ENCODE results near the gene RPL36. TPM values are rescaled to one million over a fixed set of nuclear protein-coding genes. Genes with fewer than 3 reads are reported as not detected.

Gene RPL36
- total and polyA plus RNA-seq, 2 of the 8 experiments (the other 6 are each of a cell fraction or from before 2014, with no cell fraction given), result 951 to 1,075 TPM

GRCh38 chr19:5641171-5641570 is 48.9 kb upstream of the RPL36 start (continued):
- TF ChIP-seq EGR1 (IDR thresholded peaks at IDR 0.05; ENCODE audit: borderline replicate concordance, low read depth, low read length) (no peak), KDM5A (IDR thresholded peaks at IDR 0.05; ENCODE audit: low read length) (no peak), CTBP2 (IDR thresholded peaks at IDR 0.05; ENCODE audit: borderline replicate concordance, insufficient read depth, insufficient read length, low read length) (no peak), RFX5 (IDR thresholded peaks at IDR 0.05; ENCODE audit: borderline replicate concordance, low read depth, low read length) (no peak), JUND (IDR thresholded peaks at IDR 0.05; ENCODE audit: low read length) (no peak), FOSL1 (IDR thresholded peaks at IDR 0.05; ENCODE audit: insufficient read depth, low read depth, low read length) (no peak), CREB1 (IDR thresholded peaks at IDR 0.05) (no peak)
